Large intestine (tissue), 3 donors: ENCODE data around the gene NCAPG. TPM values are rescaled to one million over a fixed set of nuclear protein-coding genes. Genes with fewer than 3 reads are reported as not detected.
A peak's percentile ranks its signal among the peaks of the same experiment; 100 is the strongest.

Experiments
- DNase-seq, 2 donors: peaks; one replicate each; pipeline versions ENCODE4 v3.0.0 to v3.0.0-alpha.2; 2013
- H3K27ac ChIP-seq: one replicate; pipeline ENCODE4 v1.5.1; 2013; ENCODE audit warnings: low read length
- H3K27me3 ChIP-seq: 2 replicates; pipeline ENCODE4 v1.6.1; 2013; ENCODE audit warnings: low read length; ENCODE audit not compliant: control insufficient read depth, insufficient read depth
- H3K36me3 ChIP-seq: 2 replicates; pipeline ENCODE4 v1.6.1; 2013; ENCODE audit warnings: low read length; ENCODE audit not compliant: control insufficient read depth, insufficient read depth
- H3K4me1 ChIP-seq: one replicate; pipeline ENCODE4 v1.6.1; 2013; ENCODE audit warnings: low read length; ENCODE audit not compliant: control insufficient read depth, insufficient read depth
- H3K4me3 ChIP-seq: one replicate; pipeline ENCODE4 v1.5.1; 2013; ENCODE audit warnings: low read length
- H3K9me3 ChIP-seq: one replicate; pipeline ENCODE4 v1.6.1; 2013; ENCODE audit warnings: mild to moderate bottlenecking, low read depth, low read length, moderate library complexity; ENCODE audit not compliant: control insufficient read depth
- WGBS: methylation state at CpG from one replicate; pipeline ENCODE4 v1.1.5; 2013; ENCODE audit warnings: low lambda C conversion rate; ENCODE audit not compliant: insufficient coverage; 5-methylcytosine and 5-hydroxymethylcytosine counted together
- polyA plus RNA-seq: library from polyadenylated mRNA; unstranded; fragments of 120-200 nt; gene quantifications from one replicate; pipeline ENCODE4 v1.2.1, GENCODE V29; 2013

Gene NCAPG
- polyA plus RNA-seq, 1 donor = 11.3 TPM

GRCh38 chr4:17769406-17770174 lies 41.2 kb upstream of the NCAPG start:
- Histone ChIP-seq H3K36me3 (no peaks in the 10 kb centered on the region), H3K27me3 (no peaks in the 10 kb centered on the region), H3K4me1 (no peaks in the 10 kb centered on the region), H3K9me3 (peaks cover 8% of the 10 kb centered on the region), H3K27ac (no peak overlapping the region), H3K4me3 (no peak overlapping the region)
- WGBS = 90% methylated on average over 2 of the region's 8 CpGs
- no peak for DNase-seq

DNA sequence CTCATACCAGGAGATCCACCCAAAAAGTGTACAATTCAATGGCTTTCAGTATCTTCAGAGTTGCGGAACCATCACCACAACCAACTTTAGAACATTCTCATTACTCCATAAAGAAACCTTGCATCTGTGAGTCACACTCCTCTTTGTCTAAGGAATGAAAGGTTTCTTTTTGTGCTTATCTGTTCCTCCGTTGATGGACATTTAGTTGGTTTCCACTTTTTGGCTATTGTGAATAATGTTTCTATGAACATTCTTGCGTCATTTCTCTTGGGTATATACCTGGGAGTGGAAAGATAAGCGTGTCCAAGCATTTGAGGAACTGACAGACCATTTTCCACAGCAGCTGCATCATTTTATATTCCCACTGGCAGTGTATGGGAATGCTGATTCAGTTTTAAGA lies 39.9 kb upstream of the NCAPG start:
- no peak for DNase-seq
- no peak overlapping the region for H3K27ac ChIP-seq
- WGBS = no CpG with 5 or more reads among the region's 4 CpGs
- H3K4me3 ChIP-seq = no peak overlapping the region
- peaks cover 8% of the 10 kb centered on the region for H3K9me3 ChIP-seq
- H3K27me3 ChIP-seq = no peaks in the 10 kb centered on the region
- no peaks in the 10 kb centered on the region for H3K4me1 ChIP-seq
- H3K36me3 ChIP-seq = no peaks in the 10 kb centered on the region

DNA sequence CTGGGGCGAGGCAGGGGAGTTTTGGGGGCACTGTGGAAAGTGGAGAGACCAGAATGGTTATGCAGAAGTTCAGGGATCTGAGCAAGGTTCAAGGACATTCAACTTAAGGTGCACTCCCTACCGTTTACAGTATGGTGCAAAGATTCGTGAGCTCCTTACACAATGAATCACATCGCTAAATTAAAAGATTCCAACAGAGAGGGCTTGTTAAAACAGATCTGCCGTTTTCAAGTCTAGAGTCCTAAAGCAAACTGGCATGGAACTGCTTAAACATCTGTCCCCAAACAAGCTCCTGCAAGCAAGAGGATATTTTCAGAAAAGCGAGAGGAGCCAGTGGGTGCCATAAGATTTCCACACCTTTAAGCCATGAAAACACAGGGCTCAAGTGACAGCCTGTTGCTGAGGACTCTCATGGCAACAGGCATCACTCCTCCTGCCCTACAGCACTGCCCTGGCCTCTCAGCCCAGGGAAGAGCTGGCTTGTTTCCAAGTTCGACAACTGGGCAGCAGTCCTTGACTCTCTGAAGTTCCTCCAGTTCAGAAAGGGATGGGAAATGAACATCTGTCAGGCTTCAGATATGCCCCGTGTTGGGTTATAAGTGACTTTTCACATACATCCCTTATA lies 39.4 kb upstream of the NCAPG start:
- peaks cover 8% of the 10 kb centered on the region for H3K9me3 ChIP-seq
- no peaks in the 10 kb centered on the region for H3K27me3 ChIP-seq
- no peak overlapping the region for H3K27ac ChIP-seq
- H3K36me3 ChIP-seq = no peaks in the 10 kb centered on the region
- no peak overlapping the region for H3K4me3 ChIP-seq
- no peaks in the 10 kb centered on the region for H3K4me1 ChIP-seq
- no peak for DNase-seq
- 70% methylated on average over 2 of the region's 8 CpGs for WGBS

DNA sequence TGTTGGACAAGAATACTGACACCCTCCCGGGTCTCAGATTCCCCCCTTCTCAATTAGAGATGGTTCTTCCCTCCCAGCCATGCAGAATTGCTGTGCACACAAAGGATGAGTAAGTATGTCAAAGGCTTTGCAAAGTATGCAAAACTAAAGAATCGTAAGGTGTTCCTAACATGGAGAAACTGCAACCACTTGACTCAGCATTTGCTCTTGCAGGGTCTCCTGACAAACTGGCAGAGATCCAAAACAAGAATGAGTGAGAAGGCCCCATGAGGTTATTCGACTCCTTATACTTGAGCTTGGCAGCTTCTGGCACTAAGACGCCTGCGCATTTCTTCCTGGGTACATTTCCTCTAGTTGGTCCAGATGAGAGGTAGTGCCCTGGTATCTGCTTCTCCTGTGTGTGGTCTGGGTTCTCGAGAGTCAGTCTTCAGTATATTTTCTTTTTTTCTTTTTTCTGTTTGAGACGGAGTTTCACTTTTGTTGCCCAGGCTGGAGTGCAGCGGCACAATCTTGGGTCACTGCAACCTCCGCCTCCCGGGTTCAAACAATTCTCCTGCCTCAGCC lies 37.6 kb upstream of the NCAPG start:
- Histone ChIP-seq H3K27ac (no peak overlapping the region), H3K36me3 (no peaks in the 10 kb centered on the region), H3K9me3 (no peaks in the 10 kb centered on the region), H3K4me3 (no peak overlapping the region), H3K4me1 (no peaks in the 10 kb centered on the region), H3K27me3 (no peaks in the 10 kb centered on the region)
- no peak for DNase-seq
- WGBS = no CpG with 5 or more reads among the region's 10 CpGs

DNA sequence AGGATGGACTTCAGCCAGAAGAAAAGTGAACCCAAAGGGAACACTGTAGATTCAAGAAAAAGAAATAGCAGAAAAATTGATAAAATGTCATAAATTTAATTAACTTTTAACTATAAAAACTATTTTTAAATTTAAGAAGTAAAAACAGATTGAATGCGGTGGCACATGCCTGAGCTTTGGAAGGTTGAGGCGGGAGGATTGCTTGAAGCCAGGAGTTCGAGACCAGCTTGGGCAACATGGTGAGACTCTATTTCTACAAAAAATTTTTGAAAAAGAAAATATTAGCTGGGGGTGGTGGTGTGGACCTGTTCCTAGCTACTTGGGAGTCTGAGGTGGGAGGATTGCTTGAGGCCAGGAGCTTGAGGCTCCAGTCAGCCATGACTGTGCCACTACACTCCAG lies 32.3 kb upstream of the NCAPG start:
- peaks cover 8% of the 10 kb centered on the region for H3K9me3 ChIP-seq
- no peaks in the 10 kb centered on the region for H3K36me3 ChIP-seq
- no peak overlapping the region for H3K27ac ChIP-seq
- H3K4me3 ChIP-seq = no peak overlapping the region
- WGBS = 78% methylated on average over 3 of the region's 3 CpGs
- DNase-seq = no peak
- peaks cover 5% of the 10 kb centered on the region for H3K4me1 ChIP-seq
- H3K27me3 ChIP-seq = peaks cover 40% of the 10 kb centered on the region

DNA sequence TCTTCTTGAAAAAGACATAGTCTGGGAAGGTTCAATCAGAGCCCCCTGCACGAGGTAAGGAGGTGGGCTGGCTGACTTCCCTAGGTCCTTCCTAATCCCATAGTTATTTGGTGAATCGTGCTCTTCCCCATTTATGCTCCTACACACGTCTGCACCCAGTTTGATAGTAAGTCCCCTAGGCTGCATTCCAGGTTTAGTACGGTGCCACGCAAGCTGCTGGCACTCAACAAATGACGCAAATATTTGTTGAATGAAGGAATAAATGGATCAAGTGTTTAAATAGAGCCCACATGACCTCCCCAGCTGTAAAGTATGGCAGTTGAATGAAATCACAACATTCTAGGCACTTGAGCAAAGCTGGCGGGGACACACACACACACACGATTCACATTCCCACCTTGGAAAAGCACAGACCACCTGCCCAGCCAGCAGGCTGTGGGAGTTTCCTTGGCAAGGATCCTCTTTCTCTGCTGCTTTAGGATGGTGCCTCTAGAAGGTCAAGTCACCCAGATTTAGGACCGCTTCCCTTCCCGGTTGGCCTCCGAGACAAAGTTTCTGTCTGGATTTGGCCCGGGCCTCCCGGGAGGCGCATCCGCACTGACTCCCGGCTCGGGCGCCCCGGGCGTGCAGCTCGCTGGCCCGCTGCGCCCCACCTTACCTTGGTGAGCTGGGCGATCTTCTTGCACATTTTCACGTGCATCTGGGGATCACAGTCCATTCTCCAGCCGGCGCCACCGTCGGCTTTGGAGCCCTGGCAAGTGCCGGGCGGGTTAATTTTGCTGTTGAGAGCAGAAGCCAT lies 30.1 kb upstream of the NCAPG start:
- Histone ChIP-seq H3K9me3 (peaks cover 8% of the 10 kb centered on the region), H3K36me3 (no peaks in the 10 kb centered on the region), H3K4me1 (peaks cover 5% of the 10 kb centered on the region), H3K4me3 (peak overlapping the region; percentile 25), H3K27me3 (peaks cover 40% of the 10 kb centered on the region), H3K27ac (no peak overlapping the region)
- no CpG with 5 or more reads among the region's 31 CpGs for WGBS
- DNase-seq = peak in 1 of 2 donors; percentile 50

DNA sequence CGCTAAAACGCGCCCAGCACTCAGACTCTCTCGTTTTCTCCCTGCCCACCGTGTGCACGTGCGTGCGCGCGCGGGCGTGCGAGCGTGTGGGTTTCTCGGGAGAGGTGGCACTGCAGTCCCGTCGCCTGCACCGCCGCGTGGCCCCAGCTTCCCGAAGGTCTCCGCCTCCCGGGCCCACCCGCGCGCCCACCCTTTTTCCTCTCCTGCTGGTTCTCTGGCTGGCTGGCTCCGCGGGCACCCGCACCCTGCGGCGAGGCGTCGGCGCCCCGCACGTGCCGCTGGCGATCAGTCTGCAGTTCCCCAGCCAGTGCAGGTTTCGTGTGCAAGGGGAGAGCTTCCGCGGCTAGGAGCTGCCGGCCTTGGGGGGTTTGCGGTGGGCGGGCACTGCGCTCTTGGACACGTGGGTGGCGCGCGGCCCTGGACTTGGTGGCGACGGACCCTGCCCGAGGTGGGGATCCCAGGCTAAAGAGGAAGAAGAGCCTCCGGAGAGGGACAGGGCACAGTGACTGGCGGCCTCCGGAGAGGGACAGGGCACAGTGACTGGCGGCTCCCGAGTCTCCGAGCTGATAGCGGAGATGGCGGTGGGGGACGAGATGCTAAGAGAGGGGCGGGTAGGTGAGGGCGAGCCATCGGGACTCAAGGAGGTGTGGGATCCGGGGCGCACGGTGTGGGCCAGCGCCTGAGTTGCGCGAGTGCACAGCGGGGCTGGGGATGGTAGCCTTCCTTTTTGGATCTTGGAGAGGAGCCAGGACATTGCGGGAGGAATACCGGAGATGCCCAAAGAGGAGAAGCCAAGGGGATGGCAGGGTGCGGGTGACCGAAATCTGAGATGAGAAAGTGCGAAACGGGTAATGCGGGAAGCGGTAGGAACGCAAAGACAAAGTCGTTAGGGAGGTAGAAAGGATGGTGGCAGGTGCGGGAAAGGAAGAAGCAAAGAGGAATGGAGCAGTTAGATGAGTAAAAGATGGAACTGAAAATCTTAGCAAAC lies 29.2 kb upstream of the NCAPG start, which contains the start of gene FAM184B:
TSS of gene FAM184B (minus strand) at position 322 of the 988 bp plus-strand sequence. CDS start 322 bp downstream, outside the sequence.
- peaks cover 40% of the 10 kb centered on the region for H3K27me3 ChIP-seq
- DNase-seq = peak in 1 of 2 donors; percentile 51
- peaks cover 5% of the 10 kb centered on the region for H3K4me1 ChIP-seq
- H3K36me3 ChIP-seq = no peaks in the 10 kb centered on the region
- peak within 1 kb of the TSS; percentile 25 for H3K4me3 ChIP-seq
- 21% methylated on average over 7 of the region's 82 CpGs for WGBS
- H3K27ac ChIP-seq = no peak within 1 kb of the TSS
- H3K9me3 ChIP-seq = peaks cover 8% of the 10 kb centered on the region

DNA sequence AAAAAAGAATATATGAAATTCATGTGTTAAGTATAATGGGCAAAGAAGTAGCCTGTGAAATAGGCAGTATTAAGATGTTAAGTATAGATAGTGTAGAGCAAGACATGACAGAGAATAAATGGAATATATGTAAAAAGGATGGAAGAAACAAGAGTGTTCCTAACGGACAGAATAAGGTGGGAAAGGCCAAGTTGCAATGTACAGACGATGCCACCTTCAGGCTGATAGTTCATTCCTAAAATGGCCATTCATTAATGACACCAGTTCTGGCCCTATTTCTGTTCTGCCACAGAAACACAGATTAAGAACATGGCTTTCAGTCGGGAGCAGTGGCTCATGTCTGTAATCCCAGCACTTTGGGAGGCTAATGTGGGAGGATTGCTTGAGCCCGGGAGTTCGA lies 24.9 kb upstream of the NCAPG start:
- Histone ChIP-seq H3K36me3 (no peaks in the 10 kb centered on the region), H3K27ac (no peak overlapping the region), H3K4me3 (no peak overlapping the region), H3K9me3 (peaks cover 7% of the 10 kb centered on the region), H3K27me3 (peaks cover 20% of the 10 kb centered on the region), H3K4me1 (peaks cover under 1% of the 10 kb centered on the region)
- DNase-seq = no peak
- WGBS = 17% methylated on average over 1 of the region's 5 CpGs

DNA sequence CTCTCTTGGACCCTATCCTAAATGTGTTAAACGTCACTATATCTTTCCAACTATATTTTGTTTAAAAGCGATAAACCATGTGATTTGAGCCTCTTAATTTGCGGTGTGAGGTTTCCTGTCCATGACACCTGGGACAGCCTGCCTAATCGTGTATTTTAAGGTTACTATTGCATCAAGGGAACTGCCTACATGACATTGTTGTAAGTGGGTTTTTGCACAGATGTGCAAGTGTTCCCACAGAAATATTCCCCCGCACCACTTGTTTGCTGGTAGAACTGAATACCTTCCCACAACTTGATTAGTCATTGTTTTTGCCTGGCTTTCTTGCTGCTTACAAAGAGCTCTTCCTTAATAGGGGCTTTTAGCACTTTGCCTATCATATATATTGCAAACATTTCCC lies 24.2 kb upstream of the NCAPG start:
- H3K27ac ChIP-seq = no peak overlapping the region
- H3K4me3 ChIP-seq = no peak overlapping the region
- H3K27me3 ChIP-seq = peaks cover 13% of the 10 kb centered on the region
- DNase-seq = no peak
- H3K9me3 ChIP-seq = peaks cover 4% of the 10 kb centered on the region
- H3K4me1 ChIP-seq = no peaks in the 10 kb centered on the region
- 100% methylated on average over 1 of the region's 5 CpGs for WGBS
- peaks cover 3% of the 10 kb centered on the region for H3K36me3 ChIP-seq
